ENCODE data around the gene SLC46A3. TPM values are rescaled to one million over a fixed set of nuclear protein-coding genes. Genes with fewer than 3 reads are reported as not detected.
"Not testable (repeated sequence)": the region's sequence is repeated elsewhere in the genome, so short reads cannot be mapped to it uniquely, and the experiment has no call there.

Gene SLC46A3
- total RNA-seq, 4 donors from 2014 or later: 6.5 to 12.0 (median 9.0) TPM

DNA sequence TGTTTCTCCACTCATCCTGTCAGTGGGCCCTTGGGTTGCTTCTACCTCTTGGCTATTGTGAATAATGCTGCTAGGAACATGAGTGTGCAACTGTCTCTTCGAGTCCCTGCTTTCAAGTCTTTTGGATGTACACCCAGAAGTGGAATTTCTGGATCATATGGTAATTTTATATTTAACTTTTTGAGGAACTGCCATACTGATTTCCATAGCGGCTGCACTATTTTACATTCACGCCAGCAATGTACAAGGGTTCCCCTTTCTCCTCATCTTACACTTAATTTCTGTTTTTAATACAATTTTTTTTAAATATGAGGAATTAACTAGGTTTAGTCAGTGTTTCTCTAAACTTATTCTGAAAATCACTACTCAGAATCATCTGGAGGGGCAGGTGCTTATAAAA lies 24.2 kb upstream of the SLC46A3 start:
- DNase-seq (ENCODE audit: low spot score in 2 of 2): no peak
- no peaks in the 10 kb centered on the region for H3K27me3 ChIP-seq
- TF ChIP-seq, protein P1, sequence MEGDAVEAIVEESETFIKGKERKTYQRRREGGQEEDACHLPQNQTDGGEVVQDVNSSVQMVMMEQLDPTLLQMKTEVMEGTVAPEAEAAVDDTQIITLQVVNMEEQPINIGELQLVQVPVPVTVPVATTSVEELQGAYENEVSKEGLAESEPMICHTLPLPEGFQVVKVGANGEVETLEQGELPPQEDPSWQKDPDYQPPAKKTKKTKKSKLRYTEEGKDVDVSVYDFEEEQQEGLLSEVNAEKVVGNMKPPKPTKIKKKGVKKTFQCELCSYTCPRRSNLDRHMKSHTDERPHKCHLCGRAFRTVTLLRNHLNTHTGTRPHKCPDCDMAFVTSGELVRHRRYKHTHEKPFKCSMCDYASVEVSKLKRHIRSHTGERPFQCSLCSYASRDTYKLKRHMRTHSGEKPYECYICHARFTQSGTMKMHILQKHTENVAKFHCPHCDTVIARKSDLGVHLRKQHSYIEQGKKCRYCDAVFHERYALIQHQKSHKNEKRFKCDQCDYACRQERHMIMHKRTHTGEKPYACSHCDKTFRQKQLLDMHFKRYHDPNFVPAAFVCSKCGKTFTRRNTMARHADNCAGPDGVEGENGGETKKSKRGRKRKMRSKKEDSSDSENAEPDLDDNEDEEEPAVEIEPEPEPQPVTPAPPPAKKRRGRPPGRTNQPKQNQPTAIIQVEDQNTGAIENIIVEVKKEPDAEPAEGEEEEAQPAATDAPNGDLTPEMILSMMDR (IDR thresholded peaks at IDR 0.05): no peak
- WGBS, 2 donors: 86 to 88% methylated on average over 3 of the region's 3 CpGs
- H3K4me3 ChIP-seq: no peak overlapping the region
- no peaks in the 10 kb centered on the region for H3K9me3 ChIP-seq
- no peaks in the 10 kb centered on the region for H3K4me1 ChIP-seq
- H3K27ac ChIP-seq: peak overlapping the region in 2 of 4 donors; percentile 50 to 60
- no peaks in the 10 kb centered on the region for H3K36me3 ChIP-seq

DNA sequence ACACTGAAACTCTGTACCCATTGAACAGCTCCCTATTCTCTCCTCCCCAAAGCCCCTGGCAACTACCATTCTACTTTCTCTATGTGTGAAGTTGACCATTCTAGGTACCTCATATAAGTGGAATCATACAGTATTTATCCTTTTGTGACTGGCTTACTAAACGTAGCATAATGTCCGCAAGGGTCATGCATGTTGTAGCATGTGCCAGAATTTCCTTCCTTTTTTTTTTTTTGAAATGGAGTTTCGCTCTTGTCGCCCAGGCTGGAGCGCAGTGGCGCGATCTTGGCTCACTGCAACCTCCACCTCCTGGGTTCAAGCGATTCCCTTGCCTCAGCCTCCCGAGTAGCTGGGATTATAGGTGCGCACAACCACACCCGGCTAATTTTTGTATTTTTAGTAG lies 23.7 kb upstream of the SLC46A3 start:
- H3K9me3 ChIP-seq; H3K4me1 ChIP-seq; H3K27me3 ChIP-seq; DNase-seq (ENCODE audit: low spot score in 2 of 2); H3K4me3 ChIP-seq; H3K36me3 ChIP-seq: not testable (repeated sequence)
- peak overlapping the region in 1 of 4 donors; percentile 31 for H3K27ac ChIP-seq
- WGBS, 2 donors: 77 to 88% methylated on average over 11 of the region's 11 CpGs

DNA sequence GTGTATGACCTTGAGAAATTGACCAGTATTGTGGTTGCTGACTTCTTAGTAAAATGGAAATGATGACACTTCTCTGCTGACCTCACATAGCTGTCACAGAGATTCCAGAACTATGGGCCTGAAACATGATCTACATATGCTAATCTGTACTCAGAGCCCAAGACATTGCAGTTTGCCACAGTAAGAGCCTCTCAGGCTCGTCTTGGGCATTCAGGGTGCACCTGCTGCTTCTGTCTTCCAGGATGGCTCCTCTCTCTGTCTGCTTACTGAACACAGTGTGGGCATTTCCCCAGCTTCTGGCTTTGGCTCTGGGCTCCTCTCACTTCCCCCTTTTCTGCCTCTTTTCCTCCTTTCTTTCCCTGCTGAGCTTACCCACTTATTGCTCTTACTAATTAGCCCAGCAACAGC lies 22.3 kb upstream of the SLC46A3 start:
- Histone ChIP-seq H3K9me3 (no peaks in the 10 kb centered on the region), H3K4me1 (no peaks in the 10 kb centered on the region), H3K27me3 (no peaks in the 10 kb centered on the region), H3K27ac (peak overlapping the region in 1 of 4 donors; percentile 35), H3K4me3 (no peak overlapping the region), H3K36me3 (no peaks in the 10 kb centered on the region)
- no peak for DNase-seq (ENCODE audit: low spot score in 2 of 2)
- TF ChIP-seq, protein P1 (IDR thresholded peaks at IDR 0.05): no peak
- no peak for TF ChIP-seq POLR2A (IDR thresholded peaks at IDR 0.05)
- TF ChIP-seq EP300 (IDR thresholded peaks at IDR 0.05): no peak
- 6 to 27% methylated on average over 1 of the region's 1 CpG for WGBS, 2 donors

DNA sequence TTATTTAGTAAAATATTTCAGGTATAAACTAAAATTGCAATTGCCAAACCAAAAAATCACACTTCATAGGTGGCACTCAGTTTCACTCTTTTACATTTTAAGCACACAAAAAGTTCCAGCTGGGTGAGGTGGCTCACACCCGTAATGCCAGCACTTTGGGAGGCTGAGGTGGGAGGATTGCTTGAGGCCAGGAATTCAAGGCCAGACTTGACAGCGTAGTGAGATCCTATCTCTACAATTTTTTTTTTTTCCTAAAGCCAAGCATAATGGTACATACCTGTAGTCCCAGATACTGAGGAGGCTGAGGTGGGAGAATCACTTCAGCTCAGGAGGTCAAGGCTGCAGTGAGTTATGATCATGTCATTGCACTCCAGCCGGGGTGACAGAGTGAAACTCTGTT lies 20.6 kb upstream of the SLC46A3 start:
- Histone ChIP-seq H3K36me3 (no peaks in the 10 kb centered on the region), H3K9me3 (no peaks in the 10 kb centered on the region), H3K27me3 (no peaks in the 10 kb centered on the region), H3K27ac (no peak overlapping the region), H3K4me3 (no peak overlapping the region), H3K4me1 (no peaks in the 10 kb centered on the region)
- TF ChIP-seq, protein P1 (IDR thresholded peaks at IDR 0.05): no peak
- no peak for TF ChIP-seq EP300 (IDR thresholded peaks at IDR 0.05)
- no peak for TF ChIP-seq POLR2A (IDR thresholded peaks at IDR 0.05)
- DNase-seq (ENCODE audit: low spot score in 2 of 2): no peak
- 83 to 93% methylated on average over 3 of the region's 3 CpGs for WGBS, 2 donors

DNA sequence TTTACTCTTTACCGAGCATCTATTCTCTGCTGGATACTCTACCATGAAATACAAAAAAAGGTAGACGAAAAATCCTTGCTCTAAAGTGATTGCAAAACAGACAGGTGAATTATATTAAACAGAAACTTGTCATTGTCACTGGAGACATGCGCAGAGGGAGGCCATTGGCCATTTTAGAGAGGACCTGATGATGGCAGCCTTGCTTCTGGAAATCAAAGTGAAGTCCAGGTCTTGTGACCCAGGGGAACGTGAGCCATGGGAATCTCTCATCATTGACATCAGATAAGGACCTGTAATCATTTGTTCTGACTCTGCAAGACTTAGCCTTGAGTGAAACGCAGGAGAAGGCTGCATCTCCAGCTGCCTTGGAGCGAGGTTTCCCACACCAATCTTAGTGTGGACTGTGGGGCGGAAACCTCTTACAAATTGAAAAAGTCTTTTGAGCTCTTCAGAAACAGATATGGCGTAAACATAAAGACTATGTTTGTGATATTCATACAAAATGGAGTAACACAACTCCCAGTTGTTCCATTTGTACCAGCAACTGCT lies 16.8 kb upstream of the SLC46A3 start:
- Histone ChIP-seq H3K27me3 (peaks cover 0 to 3% of the 10 kb centered on the region in 2 donors), H3K4me3 (no peak overlapping the region), H3K27ac (no peak overlapping the region), H3K9me3 (no peaks in the 10 kb centered on the region), H3K36me3 (no peaks in the 10 kb centered on the region), H3K4me1 (no peaks in the 10 kb centered on the region)
- TF ChIP-seq EP300 (IDR thresholded peaks at IDR 0.05) (no peak), POLR2A (IDR thresholded peaks at IDR 0.05) (no peak)
- TF ChIP-seq, protein P1 (IDR thresholded peaks at IDR 0.05): no peak
- no peak for DNase-seq (ENCODE audit: low spot score in 2 of 2)
- 81 to 86% methylated on average over 8 of the region's 8 CpGs for WGBS, 2 donors

DNA sequence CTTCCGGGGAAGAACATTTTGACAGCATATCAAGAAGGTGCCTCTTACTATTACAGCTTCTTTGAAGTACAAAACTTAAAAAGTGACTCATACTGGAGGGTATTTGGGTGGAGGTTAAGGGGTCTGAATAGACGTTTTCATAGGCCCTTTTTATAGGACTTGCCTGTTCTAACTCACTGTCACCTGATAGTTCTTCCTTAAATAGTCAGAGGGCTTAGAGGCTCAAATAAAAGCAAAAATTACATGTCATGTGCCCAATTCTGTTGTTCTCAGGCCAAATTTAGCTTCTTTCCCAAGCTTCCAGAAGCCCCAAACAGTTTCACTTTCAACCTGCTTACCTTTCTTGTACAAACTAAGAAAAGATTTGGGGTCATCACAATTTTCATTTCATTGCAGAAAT lies 16.1 kb upstream of the SLC46A3 start:
- WGBS, 2 donors: 50 to 63% methylated on average over 2 of the region's 2 CpGs
- H3K9me3 ChIP-seq: no peaks in the 10 kb centered on the region
- peaks cover 0 to 3% of the 10 kb centered on the region in 2 donors for H3K27me3 ChIP-seq
- H3K27ac ChIP-seq: no peak overlapping the region
- no peak for DNase-seq (ENCODE audit: low spot score in 2 of 2)
- no peaks in the 10 kb centered on the region for H3K4me1 ChIP-seq
- H3K4me3 ChIP-seq: no peak overlapping the region
- TF ChIP-seq POLR2A (IDR thresholded peaks at IDR 0.05): no peak
- TF ChIP-seq, protein P1 (IDR thresholded peaks at IDR 0.05): no peak
- TF ChIP-seq EP300 (IDR thresholded peaks at IDR 0.05): no peak
- no peaks in the 10 kb centered on the region for H3K36me3 ChIP-seq
